H1 (cell line): ENCODE measurements around the gene CABP2. TPM values are rescaled to one million over a fixed set of nuclear protein-coding genes. Genes with fewer than 3 reads are reported as not detected.

Experiments used
- polyA plus RNA-seq, 7 experiments: library from polyadenylated mRNA; depleted of rRNA in 3 of 7; stranded (reverse) in 5 of 7; unstranded in 2 of 7; fragments of >200 nt in 5 of 7; fragments of 200-250 nt in 2 of 7; gene quantifications; 1 replicate in 5 of 7; 2 replicates in 1 of 7; 4 replicates in 1 of 7; pipeline versions ENCODE4 v1.2.1 to v1.2.3, GENCODE V29; 2011 to 2013; ENCODE audit warnings: missing spikeins in 2 of 7, mixed read lengths in 2 of 7
- total RNA-seq: library from RNA; stranded (reverse); fragmentation: NEBNext Ultra II Directional; extraction: Animal tissue kit (Norgen Biotek cat#: 25700); gene quantifications from 2 replicates; pipeline ENCODE4 v1.2.1, GENCODE V29; 2021
- TF ChIP-seq, protein P1 (sequence below): IDR thresholded peaks from 2 replicates; pipeline ENCODE4 v1.6.1; 2011; ENCODE audit warnings: low read length, improper control_type of control experiment

The CABP2 gene
- total and polyA plus RNA-seq, 2 of the 8 experiments (the other 6 are each of a cell fraction or from before 2014, with no cell fraction given) = not detected

DNA sequence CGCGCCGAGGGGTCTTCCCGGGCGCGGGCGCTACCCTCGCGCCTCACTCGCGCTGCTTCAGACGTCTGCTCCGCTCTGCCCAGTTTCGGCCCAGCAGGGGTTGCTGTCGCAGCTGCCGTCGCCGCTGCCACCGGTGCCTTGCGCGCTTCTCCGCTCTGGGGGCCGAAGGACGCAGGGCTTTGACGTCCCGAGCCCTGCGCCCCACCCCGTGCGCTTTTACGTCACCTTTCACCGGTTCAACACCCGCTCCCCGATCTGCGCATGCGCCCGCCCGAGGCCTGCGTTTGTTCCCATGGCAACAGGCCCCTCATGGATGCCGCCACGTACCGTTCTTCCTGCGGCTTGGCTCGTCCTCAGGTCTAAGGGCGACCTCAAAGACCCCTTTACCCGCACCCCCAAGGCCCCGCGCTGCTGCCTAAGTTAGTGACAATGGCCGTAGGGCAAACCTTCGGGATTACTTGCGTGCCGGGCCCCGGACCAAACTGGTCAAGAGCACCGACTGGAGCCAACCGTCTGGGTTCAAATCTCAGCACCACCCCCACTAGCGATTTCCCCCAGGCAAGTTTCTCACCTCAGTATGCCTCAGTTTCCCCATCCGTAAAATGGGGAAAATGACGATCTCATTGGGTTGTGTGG, 14.6 kb downstream of the CABP2 start (continued):
- TF ChIP-seq, protein P1, sequence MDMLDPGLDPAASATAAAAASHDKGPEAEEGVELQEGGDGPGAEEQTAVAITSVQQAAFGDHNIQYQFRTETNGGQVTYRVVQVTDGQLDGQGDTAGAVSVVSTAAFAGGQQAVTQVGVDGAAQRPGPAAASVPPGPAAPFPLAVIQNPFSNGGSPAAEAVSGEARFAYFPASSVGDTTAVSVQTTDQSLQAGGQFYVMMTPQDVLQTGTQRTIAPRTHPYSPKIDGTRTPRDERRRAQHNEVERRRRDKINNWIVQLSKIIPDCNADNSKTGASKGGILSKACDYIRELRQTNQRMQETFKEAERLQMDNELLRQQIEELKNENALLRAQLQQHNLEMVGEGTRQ = peak; percentile 40
- TF ChIP-seq, all 59 proteins: peak for 21
